HG02943 (cell line): Measurements from ENCODE around the gene PCNX3.

Experiments
- ATAC-seq: cut with Tn5 transposase; IDR thresholded peaks from one replicate; pipeline ENCODE4 v1.9.1; 2021; ENCODE audit warnings: mild to moderate bottlenecking, low read depth, moderate library complexity; ENCODE audit not compliant: unreplicated experiment

The PCNX3 gene

GRCh38 chr11:65596520-65596919, 19.1 kb upstream of the PCNX3 start:
- no peak for ATAC-seq

- ATAC-seq, result no peak
Observed at GRCh38 chr11:65598258-65598699, 17.3 kb upstream of the PCNX3 start.

- no peak for ATAC-seq
Observed at GRCh38 chr11:65599216-65599954, 16.2 kb upstream of the PCNX3 start.

- ATAC-seq, result no peak
Observed at GRCh38 chr11:65599955-65600246, 15.7 kb upstream of the PCNX3 start.

- ATAC-seq, result no peak
Observed at GRCh38 chr11:65604258-65604657, 11.3 kb upstream of the PCNX3 start.

GRCh38 chr11:65606876-65607613, 8.5 kb upstream of the PCNX3 start:
- no peak for ATAC-seq

GRCh38 chr11:65607614-65608426, 7.8 kb upstream of the PCNX3 start:
- ATAC-seq, result no peak

GRCh38 chr11:65609229-65609628, 6.3 kb upstream of the PCNX3 start:
- no peak for ATAC-seq

GRCh38 chr11:65609665-65610064, 5.9 kb upstream of the PCNX3 start:
- ATAC-seq, result no peak

- ATAC-seq, result no peak
Observed at GRCh38 chr11:65610404-65610803, 5.2 kb upstream of the PCNX3 start.

- ATAC-seq, result no peak
Observed at GRCh38 chr11:65611028-65611757, 4.4 kb upstream of the PCNX3 start.

- no peak for ATAC-seq
Observed at GRCh38 chr11:65611758-65612603, 3.6 kb upstream of the PCNX3 start.

GRCh38 chr11:65612691-65613090, 2.9 kb upstream of the PCNX3 start:
- no peak for ATAC-seq

- no peak for ATAC-seq
Observed at GRCh38 chr11:65613091-65613928, 2.3 kb upstream of the PCNX3 start.

- ATAC-seq, result peak; percentile 0
Observed at GRCh38 chr11:65615950-65616574, 486 bp downstream of the PCNX3 start.

GRCh38 chr11:65616575-65617001, 1.0 kb downstream of the PCNX3 start:
- ATAC-seq, result no peak

GRCh38 chr11:65617136-65617850, 1.7 kb downstream of the PCNX3 start:
- no peak for ATAC-seq
